ENCODE results near the gene SRRD. TPM values are rescaled to one million over a fixed set of nuclear protein-coding genes. Genes with fewer than 3 reads are reported as not detected.

The SRRD gene
- total and polyA plus RNA-seq, 2 of the 13 experiments (the other 11 are each of a cell fraction or from before 2014, with no cell fraction given) = 22.8 to 36.6 TPM

GRCh38 chr22:26479043-26479791 is 4.5 kb upstream of the SRRD start:
- H3K9me3 ChIP-seq (ENCODE audit: low read length) = no peaks in the 10 kb centered on the region
- FAIRE-seq (no peak), ATAC-seq (peak; percentile 9; the same call in 2 of the 3 replicates), DNase-seq (ENCODE audit: low spot score) (peak; percentile 31)
- H4K20me1 ChIP-seq (ENCODE audit: insufficient read depth, low read length) = no peaks in the 10 kb centered on the region
- CTCF ChIA-PET (ENCODE audit: low intra/inter-chr PET ratio, low total read pairs) = no interaction called here
- no peaks in the 10 kb centered on the region; a peak in 1 of 5 replicates for H3K27me3 ChIP-seq (ENCODE audit: control insufficient read depth in 1 of 2, insufficient read depth in 2 of 2, low read length in 2 of 2)
- WGBS (ENCODE audit: low lambda C conversion rate) = 8% methylated on average over 12 of the region's 12 CpGs
- intact Hi-C loops (cut with micrococcal nuclease; ENCODE audit: unreplicated experiment) = loop anchor here (5.0 kb wide), 1 partner anchor 33 kb away; the partner anchor contains the start of gene TFIP11
- peaks cover 77% of the 10 kb centered on the region for H3K79me2 ChIP-seq (ENCODE audit: insufficient read depth, low read length)
- H3K4me2 ChIP-seq (ENCODE audit: low read depth, low read length) = peak overlapping the region; percentile 83
- H3K4me3 ChIP-seq (replicated peaks in 1 of 3; ENCODE audit: insufficient read depth in 1 of 3, low read depth in 2 of 3, low read length in 3 of 3) = peak overlapping the region; percentile 55 to 64 (median 61)
- in situ Hi-C loops (cut with HindIII; ENCODE audit: extremely low pct_ligation_motif_present, low pct_unique_long_range_greater_than_20kb) = no loop called here
- H3K36me3 ChIP-seq (replicated peaks in 1 of 2; ENCODE audit: control insufficient read depth in 1 of 2, insufficient read depth in 2 of 2, low read length in 2 of 2) = peaks cover 0 to 21% of the 10 kb centered on the region in 2 experiments; a peak in 4 of 5 replicates
- peaks cover 64% of the 10 kb centered on the region for H3K4me1 ChIP-seq (ENCODE audit: insufficient read depth, low read length)
- TSS peak; percentile 44 for BruUV-seq (replicated peaks)
- H3K9ac ChIP-seq (ENCODE audit: insufficient read depth, low read depth, low read length) = peak overlapping the region; percentile 72
- peak overlapping the region; percentile 90 for H2AFZ ChIP-seq (ENCODE audit: low read length)
- POLR2A ChIA-PET = interaction anchor here (0.9 to 1.2 kb wide), 2 partner anchors 10 to 33 kb away, joined by 5 read pairs; partner anchors contain the start of gene TFIP11
- peak overlapping the region; percentile 95 for H3K27ac ChIP-seq (ENCODE audit: extremely low read length, insufficient read depth, low read length)
- TF ChIP-seq ZNF552 (CRISPR knock-in tag; IDR thresholded peaks at IDR 0.05; ENCODE audit: borderline replicate concordance) = no peak
- TF ChIP-seq, protein P1, sequence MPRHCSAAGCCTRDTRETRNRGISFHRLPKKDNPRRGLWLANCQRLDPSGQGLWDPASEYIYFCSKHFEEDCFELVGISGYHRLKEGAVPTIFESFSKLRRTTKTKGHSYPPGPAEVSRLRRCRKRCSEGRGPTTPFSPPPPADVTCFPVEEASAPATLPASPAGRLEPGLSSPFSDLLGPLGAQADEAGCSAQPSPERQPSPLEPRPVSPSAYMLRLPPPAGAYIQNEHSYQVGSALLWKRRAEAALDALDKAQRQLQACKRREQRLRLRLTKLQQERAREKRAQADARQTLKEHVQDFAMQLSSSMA (CRISPR knock-in tag; IDR thresholded peaks at IDR 0.05) = no peak
- 0 out of 2 replicates have a peak, but pooled peaks have one; percentile 8 for TF ChIP-seq ZNF549 (CRISPR knock-in tag; IDR thresholded peaks at IDR 0.05)
- 0 out of 2 replicates have a peak, but pooled peaks have one; percentile 29 for TF ChIP-seq ZNF577 (CRISPR knock-in tag; IDR thresholded peaks at IDR 0.05; ENCODE audit: borderline replicate concordance, low read depth)
- no peak for TF ChIP-seq FOSL2 (CRISPR knock-in tag; IDR thresholded peaks at IDR 0.05)
- peak in 1 of 2 experiments; percentile 57; a peak in 2 of 4 replicates for TF ChIP-seq MAFK (conservative IDR thresholded peaks at IDR 0.05 in 1 of 2, IDR thresholded peaks at IDR 0.05 in 1 of 2; ENCODE audit: low read length in 2 of 2)
- peak; percentile 30; the same call in 1 of the 2 replicates for TF ChIP-seq RXRB (CRISPR knock-in tag; IDR thresholded peaks at IDR 0.05; ENCODE audit: borderline replicate concordance)
- 0 out of 2 replicates have a peak, but pooled peaks have one; percentile 42 for TF ChIP-seq KLF12 (CRISPR knock-in tag; IDR thresholded peaks at IDR 0.05; ENCODE audit: borderline replicate concordance)
- no peak for TF ChIP-seq NONO (IDR thresholded peaks at IDR 0.05)
- TF ChIP-seq NONO (CRISPR knock-in tag; conservative IDR thresholded peaks at IDR 0.05) = no peak
- no peak for TF ChIP-seq ZNF44 (CRISPR knock-in tag; IDR thresholded peaks at IDR 0.05)
- no peak for TF ChIP-seq ZNF235 (CRISPR knock-in tag; IDR thresholded peaks at IDR 0.05; ENCODE audit: borderline replicate concordance)
- TF ChIP-seq ZNF883 (CRISPR knock-in tag; IDR thresholded peaks at IDR 0.05; ENCODE audit: not compliant biosample characterization) = no peak
- no peak for TF ChIP-seq ZNF670 (CRISPR knock-in tag; IDR thresholded peaks at IDR 0.05; ENCODE audit: borderline replicate concordance)
- TF ChIP-seq ZNF282 (IDR thresholded peaks at IDR 0.05; ENCODE audit: partially characterized antibody) = no peak
- no peak for TF ChIP-seq ZBTB43 (CRISPR knock-in tag; conservative IDR thresholded peaks at IDR 0.05)
- 0 out of 2 replicates have a peak, but pooled peaks have one; percentile 3 for TF ChIP-seq TARDBP (CRISPR knock-in tag; IDR thresholded peaks at IDR 0.05)
- TF ChIP-seq, protein P2, sequence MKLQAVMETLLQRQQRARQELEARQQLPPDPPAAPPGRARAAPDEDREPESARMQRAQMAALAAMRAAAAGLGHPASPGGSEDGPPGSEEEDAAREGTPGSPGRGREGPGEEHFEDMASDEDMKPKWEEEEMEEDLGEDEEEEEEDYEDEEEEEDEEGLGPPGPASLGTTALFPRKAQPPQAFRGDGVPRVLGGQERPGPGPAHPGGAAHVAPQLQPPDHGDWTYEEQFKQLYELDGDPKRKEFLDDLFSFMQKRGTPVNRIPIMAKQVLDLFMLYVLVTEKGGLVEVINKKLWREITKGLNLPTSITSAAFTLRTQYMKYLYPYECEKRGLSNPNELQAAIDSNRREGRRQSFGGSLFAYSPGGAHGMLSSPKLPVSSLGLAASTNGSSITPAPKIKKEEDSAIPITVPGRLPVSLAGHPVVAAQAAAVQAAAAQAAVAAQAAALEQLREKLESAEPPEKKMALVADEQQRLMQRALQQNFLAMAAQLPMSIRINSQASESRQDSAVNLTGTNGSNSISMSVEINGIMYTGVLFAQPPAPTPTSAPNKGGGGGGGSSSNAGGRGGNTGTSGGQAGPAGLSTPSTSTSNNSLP (IDR thresholded peaks at IDR 0.05; ENCODE audit: low read depth, low read length) = 0 out of 2 replicates have a peak, but pooled peaks have one; percentile 24
- peak in 1 of 2 experiments; percentile 10; a peak in 1 of 4 replicates for TF ChIP-seq ATF4 (CRISPR knock-in tag; IDR thresholded peaks at IDR 0.05)
